HG03196 (cell line): ENCODE results near the gene DHX40.
A peak's percentile ranks its signal among the peaks of the same experiment; 100 is the strongest.
"Not testable (repeated sequence)": the region's sequence is repeated elsewhere in the genome, so short reads cannot be mapped to it uniquely, and the experiment has no call there.

ENCODE experiments used
- ATAC-seq: cut with Tn5 transposase; IDR thresholded peaks from one replicate; pipeline ENCODE4 v1.9.1; 2021; ENCODE audit not compliant: unreplicated experiment

DHX40 gene, protein sequence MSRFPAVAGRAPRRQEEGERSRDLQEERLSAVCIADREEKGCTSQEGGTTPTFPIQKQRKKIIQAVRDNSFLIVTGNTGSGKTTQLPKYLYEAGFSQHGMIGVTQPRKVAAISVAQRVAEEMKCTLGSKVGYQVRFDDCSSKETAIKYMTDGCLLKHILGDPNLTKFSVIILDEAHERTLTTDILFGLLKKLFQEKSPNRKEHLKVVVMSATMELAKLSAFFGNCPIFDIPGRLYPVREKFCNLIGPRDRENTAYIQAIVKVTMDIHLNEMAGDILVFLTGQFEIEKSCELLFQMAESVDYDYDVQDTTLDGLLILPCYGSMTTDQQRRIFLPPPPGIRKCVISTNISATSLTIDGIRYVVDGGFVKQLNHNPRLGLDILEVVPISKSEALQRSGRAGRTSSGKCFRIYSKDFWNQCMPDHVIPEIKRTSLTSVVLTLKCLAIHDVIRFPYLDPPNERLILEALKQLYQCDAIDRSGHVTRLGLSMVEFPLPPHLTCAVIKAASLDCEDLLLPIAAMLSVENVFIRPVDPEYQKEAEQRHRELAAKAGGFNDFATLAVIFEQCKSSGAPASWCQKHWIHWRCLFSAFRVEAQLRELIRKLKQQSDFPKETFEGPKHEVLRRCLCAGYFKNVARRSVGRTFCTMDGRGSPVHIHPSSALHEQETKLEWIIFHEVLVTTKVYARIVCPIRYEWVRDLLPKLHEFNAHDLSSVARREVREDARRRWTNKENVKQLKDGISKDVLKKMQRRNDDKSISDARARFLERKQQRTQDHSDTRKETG

DNA sequence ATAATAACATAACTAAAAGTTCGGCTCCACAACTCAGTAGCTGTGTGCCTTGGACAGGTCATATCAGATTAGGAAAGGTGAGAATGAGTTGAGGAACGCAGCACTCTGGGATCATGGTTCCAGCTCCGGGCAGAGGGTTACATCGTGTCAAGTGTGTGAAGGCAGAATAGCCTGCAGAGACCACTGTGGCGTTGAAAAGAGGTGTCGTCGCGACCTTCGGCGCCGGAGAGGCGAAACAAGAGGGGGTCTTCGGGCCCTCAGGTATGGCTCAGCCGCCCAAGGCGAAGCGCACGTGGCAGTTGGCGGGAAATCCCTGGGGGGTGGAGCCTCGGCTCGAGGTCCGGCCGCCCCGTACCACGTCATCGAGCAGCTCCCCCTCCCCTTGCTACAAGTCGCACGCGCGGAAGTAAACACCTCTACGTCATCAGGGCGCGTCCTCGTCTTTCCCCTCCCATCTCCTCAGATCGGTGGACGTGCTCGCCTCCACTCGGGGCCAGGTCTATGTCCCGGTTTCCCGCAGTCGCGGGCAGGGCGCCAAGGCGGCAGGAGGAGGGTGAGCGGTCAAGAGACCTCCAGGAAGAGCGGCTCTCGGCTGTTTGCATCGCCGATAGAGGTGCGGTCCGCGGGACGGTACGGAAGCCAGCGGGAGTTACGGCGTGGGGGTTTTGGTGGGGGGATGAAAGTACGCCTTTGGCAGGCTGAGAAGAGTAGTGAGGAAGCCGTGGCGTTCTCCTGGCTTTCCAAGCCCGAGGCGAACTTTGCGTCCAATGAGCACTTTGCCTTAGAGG is at the start of gene DHX40:
Gene DHX40, plus strand, starts transcription at position 440 of the 788 bp plus-strand sequence. Its CDS starts 62 bp downstream, at position 502.
- peak; percentile 86 for ATAC-seq

DNA sequence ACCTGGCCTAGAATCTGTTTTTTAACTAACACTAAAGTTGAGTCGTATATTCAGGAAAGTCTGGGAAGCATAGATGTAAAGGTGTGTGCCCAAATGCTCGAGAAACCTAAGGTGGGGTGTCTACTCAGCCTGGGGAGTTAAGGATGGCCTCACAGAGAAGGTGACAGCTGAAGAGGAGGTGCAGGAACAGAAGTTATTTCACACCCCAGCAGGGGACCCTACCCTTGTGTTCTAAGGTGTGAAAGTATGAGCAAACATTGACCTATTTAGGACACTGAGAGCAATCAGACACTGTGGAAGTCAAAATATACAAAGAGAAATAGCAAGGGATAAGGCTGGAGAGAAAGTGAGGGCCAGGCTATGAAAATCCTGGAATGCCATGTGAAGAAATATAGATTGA is 49.0 kb upstream of the DHX40 start:
- no peak for ATAC-seq

DNA sequence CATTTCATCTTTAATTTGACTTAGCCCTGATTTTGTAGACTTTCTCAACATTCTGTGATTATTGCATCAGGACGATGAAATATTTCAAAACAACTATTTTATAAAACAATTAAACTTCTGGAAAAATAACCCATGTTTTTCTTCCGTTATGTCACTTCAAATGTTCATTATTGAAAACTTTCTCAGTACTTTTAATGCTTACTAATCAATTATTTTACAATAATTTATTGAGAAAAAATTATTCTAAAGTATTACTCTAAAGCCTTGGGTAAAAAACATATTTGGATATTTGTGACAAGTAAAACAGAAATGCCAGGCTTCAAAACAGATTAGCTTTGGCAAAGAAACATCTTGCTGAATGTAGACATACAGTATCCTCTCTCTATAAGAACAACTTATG is 46.3 kb upstream of the DHX40 start:
- ATAC-seq, result no peak

DNA sequence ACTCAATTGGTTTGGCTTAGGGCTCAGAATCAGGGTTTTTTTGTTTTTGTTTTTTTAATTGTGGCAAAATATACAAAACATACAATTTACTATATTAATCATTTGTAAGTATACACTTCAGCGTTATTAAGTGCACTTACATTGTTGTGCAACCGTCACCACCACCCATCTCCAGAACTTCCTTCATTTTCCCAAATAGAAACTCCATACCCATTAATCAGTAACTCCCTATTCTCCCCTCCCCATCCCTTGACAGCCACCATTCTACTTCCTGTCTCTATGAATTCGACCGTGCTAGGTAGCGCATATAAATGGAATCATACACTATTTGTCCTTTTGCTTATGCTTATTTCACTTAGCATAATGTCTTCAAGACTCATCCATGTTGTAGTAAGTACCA is 45.2 kb upstream of the DHX40 start:
- ATAC-seq, result no peak

DNA sequence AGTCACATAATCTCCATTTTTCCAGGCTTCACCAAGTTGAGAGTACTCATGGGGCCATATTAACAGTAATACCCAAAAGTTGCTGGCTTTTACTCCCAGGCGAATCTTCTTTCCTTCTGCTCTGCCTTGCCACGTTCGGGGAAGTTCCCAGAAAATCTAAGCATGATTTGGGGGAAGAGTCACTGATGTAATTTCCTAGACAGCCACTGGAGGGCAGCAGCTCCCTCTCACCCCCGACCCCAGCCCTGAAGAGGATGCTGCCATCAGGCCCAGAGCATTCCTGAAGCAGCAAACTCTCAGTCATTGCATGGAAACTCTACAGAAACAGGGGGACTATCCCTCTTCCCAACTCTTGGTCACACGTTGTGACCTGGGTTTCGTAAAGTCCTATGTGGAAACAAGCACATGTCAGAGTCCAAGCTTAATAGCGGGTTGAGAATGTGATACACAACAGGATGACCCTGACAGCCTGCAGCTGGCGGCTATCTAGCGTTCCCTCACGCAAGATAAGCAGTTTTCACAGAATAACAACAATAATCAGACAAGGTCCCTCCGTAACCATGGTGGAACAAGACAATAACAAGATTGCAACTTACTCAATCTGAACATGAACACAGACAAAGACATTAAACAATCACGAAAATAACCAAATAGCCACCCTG is 43.8 kb upstream of the DHX40 start:
- ATAC-seq, result no peak

DNA sequence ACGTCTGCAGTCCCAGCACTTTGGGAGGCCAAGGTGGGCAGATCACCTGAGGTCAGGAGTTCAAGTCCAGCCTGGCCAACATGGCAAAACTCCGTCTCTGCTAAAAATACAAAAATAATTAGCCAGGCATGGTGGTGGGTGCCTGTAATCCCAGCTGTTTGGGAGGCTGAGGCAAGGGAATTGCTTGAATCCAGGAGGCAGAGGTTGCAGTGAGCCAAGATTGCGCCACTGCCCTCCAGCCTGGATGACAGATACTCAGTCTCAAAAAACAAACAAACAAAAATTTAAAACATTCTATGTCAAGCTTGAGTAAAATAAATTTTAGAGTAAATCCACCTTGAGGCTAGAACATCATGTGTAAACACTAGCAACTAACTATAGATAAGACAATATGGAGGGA is 40.5 kb upstream of the DHX40 start:
- ATAC-seq, result not testable (repeated sequence)

DNA sequence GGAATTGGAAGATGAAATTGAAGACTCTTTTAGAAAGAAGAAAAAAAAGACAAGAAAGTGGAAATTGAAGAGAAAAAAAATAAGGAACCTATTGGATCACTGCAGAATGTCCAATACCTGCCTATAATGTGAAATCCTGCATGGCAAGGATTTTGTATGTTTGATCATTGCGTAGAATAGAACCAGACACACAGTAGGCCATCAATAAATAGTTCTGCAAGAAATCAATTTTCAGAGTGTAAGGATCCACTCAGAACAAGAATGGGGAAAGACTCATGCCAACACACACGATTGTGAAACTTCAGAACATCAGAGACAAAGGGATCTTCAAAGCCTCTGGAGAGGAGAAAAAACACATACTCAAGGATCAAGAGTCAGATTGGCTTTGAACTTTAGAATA is 39.7 kb upstream of the DHX40 start:
- ATAC-seq, result no peak

DNA sequence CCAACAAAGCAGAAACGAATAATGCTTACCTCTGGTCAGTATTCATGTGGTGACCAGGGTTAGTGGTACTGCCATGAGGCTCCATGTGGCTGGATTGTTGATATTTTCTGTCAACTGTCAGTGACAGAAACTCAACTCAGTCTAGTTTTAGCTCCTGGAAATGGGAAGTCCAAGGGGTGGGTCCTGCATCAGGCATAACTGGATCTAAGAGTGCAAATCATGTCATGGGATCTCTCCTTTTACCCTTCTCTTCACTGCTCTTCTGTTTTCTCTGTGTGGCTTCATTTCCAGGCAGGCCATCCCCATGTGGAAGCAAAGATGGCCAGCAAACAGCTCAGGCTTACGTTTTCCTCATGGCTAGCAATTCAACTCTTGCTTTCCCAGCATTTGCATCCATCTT is 39.0 kb upstream of the DHX40 start:
- ATAC-seq, result no peak

DNA sequence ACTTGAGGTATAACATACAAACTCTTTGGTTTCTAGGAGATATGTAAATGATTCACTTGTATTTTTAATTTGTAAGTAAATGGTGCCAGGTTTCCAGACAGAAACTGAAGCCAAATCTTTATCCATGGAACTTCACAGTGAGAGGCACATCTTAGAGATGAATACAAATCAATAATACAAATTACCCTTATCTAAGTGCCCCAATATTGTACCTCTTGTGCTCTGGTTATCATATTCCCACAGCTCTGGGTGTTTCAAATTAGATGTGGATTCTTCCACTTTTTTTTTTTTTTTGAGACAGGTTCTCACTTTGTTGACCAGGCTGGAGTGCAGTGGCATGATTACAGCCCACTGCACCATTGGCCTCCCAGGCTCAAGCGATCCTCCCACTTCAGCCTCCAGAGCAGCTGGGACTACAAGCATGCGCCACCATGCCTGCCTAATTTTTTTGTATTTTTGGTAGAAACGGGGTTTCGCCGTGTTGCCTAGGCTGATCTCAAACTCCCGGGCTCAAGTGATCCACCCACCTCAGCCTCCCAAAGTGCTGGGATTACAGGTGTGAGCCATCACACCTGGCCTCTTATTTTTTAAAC is 38.0 kb upstream of the DHX40 start:
- no peak for ATAC-seq

DNA sequence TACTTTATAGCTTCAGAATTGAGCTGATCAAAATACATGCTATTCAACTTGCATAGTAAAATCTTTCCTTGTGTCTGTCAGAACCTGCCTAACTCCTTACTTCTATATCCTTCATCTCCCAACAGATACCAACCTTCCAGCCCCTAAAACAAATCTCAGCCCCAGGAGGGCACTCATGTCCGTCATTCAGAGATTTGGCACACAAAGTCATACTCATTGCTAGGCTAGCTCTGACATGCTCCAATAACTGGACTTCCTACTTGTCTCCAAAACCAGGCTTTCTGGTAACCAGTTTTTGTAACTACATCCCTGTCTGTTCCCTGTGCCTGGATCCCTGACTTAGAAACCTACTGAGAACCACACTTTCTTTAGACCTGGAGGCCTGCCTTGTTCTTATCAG is 37.5 kb upstream of the DHX40 start:
- ATAC-seq, result no peak

DNA sequence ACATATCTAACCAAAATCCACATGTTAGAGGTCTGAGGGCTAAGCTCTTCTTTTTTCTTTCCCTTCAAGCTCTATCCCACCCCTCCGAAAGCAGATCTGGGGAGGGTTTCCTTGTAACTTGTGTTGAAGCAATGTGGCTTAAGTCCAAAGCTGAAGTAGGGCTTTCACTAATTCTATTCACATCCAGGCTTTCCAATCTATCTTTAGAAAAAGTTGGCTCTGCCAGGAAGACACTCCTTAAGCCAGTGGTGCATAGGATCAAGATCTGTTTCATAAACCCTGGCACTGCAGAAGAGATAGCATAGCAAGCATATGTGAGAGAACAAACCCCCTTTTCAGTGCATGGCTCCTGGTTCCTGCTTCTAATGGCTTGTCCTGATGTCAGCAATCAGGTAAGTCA is 34.9 kb upstream of the DHX40 start:
- no peak for ATAC-seq

DNA sequence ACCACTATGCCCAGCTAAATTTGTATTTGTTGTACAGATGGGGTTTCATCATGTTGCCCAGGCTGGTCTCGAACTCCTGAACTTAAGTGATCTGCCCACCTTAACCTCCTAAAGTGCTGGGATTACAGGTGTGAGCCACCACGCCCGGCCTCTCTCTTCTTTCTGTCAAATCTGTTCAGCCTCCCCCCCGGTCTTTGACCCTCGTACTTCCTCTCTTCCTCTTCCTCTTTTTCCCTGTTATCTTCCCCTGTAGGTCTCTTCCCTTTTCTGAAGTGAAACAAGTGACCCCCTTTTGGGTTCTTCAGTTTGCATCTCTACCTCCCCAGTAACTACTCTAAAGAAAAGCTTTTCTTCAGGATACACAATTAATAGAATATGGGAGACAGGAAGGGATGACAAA is 31.7 kb upstream of the DHX40 start:
- no peak for ATAC-seq

DNA sequence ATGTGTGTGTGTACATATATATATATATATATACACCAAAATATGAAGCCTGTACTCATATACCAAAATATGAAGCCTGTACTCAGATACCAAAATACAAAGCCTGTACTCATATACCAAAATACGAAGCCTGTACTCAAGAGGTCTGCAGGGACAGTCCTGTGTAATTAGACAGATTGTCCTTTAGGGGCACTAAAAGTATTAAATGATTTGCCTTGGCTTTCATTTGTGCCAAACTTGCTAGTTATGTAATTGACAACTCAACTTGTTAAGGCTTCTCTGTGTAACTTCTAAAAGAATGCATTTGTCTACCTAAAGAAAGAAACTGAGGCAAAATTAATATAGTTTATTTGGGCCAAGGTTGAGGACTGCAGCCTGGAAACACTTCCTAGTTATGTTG is 30.8 kb upstream of the DHX40 start:
- ATAC-seq, result no peak

DNA sequence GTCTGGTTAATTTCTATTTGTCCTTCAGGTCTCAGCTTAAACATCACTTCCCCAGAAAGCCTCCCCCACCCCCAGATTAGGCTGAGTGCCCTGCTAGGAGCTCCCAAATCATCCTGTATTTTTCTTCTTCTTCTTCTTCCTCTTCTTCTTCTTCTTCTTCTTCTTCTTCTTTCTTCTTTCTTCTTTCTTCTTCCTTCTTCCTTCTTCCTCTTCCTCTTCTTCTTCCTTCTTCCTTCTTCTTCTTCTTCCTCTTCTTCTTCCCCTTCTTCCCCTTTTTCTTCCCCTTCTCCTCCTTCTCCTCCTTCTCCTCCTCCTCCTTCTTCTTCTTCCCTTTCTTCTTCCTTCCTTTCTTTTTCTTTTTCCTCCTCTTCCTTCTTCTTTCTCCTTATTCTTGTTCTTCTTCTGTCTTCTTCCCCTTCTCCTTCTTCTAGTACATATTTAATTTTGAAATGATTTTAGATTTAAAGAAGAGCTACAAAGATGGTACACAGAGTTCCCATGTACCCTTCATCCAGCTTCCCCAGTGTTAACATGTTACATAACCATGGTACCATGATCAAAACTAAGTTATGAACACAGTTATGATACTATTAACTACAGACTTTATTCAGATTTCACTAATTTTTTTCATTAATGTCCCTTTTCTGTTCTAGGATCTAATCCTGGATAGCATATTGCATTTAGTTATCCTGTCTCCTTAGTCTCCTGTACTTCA is 27.1 kb upstream of the DHX40 start:
- no peak for ATAC-seq

DNA sequence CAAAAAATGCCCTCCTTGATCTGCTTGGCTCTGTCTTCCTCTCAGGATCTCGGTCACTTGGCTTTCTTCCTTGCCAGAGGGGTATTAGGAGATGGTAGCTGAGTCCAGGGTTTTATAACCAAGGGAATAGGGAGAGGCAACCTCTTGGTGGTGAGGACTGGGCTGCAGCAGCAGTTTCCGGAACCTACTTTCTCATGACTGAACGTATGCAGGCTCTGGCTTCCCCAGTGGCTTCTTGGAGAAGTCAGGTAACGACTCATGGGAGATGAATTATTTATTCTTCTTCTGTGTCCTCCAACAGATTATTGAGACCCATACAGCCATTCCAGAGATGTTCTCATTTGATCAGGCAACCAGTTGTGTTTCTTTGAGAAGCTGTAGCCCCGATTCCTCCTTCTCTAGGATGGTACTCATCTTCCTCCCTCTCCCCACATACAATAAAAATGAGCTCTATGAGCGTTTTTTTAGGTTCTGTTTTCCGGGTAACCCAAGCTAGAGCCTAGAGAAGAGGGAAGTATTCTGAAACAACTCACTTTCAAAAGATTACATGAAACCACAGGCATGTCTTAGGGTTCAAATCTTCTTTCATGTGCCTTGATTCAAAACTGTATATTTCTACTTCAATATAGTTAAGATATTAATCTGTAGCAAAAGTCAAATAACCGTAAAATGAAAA is 22.3 kb upstream of the DHX40 start:
- ATAC-seq, result no peak

DNA sequence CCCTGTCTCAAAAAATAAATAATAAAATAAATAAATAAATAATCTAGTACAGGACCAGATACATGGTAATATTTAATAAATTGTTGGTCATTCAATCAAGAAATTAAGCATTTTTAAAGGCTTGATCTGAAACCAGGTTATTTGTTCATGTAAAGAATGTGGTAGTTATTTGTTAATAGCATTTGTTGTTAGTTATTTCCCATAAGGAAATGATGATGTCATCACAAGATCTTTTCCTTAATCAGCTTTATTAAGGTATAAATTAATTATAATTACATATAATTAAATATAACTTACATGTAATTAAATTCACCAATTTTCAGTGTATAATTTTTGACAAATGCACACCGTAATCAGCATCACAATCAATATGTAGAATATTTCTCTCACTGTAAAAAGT is 19.5 kb upstream of the DHX40 start:
- no peak for ATAC-seq

DNA sequence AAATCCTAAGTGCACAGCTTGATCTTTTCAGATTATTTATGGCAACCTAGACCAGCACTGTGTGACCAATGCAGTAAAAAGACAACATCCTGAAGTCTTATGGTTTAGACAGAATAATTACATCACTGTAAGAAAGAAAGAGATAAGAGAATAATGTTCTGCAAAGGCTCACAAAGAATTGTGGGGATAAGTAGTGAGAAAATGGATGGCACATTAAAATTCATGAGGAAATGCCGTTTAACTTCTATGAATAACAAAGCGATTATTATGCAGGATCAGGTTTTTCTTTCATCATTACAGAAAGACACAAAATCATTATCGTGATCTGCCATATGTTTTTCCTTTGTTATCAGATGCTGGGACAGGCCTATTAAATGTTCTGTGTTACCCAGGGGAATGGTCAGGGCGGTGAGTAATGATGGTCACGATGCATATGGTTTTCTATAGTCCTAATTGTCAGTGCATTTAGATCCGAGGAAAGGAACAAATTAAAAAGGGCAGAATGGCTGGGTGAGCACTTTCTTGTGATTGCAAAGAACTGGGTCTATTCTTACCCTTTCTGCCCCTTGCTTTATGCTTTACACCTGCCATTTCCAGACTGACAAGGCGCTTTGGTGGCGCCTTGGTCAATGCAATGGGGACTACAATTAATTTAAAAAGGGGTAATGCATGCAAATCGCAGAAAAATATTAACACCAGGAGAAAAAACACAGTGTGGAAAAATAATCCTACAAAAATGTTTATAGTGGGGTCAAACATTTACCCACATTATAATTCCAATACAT is 18.1 kb upstream of the DHX40 start:
- no peak for ATAC-seq

DNA sequence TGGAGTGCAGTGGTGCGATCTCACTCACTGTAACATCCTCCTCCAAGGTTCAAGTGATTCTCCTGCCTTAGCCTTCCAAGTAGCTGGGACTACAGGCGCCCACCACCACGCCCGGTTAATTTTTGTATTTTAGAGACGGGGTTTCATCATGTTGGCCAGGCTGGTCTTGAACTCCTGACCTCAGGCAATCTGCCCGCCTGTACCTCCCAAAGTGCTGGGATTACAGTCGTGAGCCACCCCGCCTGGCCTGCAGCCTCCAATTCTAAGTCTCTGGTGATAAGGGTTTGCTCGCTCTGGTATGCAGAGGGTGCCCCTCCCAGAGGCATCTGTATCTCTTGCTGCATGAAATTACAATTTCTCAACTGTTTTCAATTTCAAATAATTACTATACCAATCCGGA is 16.4 kb upstream of the DHX40 start:
- ATAC-seq, result not testable (repeated sequence)

DNA sequence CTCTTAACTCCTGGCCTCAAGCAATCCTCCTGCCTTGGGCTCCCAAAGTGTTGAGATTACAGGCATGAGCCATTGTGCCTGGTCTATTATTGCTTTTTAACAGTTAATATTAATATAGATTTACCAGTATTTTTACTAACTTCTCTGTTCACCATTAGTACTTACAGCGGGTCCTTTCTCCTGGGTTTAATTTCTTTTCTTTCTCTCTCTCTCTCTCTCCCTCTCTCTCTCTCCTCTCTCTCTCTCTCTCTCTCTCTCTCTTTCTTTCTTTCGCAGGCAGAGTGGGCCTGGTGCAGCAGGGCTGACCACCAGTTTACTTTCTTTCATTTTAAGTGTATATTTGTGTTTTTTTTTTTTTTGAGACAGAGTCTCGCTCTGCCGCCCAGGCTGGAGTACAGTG is 14.7 kb upstream of the DHX40 start:
- ATAC-seq, result no peak
